Calu3 (cell line): Measurements from ENCODE around the gene UBASH3B. TPM values are rescaled to one million over a fixed set of nuclear protein-coding genes. Genes with fewer than 3 reads are reported as not detected.
A peak's percentile ranks its signal among the peaks of the same experiment; 100 is the strongest.

Experiments used
- BruUV-seq: library from RNA; stranded (reverse); fragments of 400-500 nt; replicated peaks from 2 replicates; lab custom pipeline; 2021; lab: Mats Ljungman, UMichigan
- CTCF ChIA-PET: fragments of 300-600 bp; sonication (Branson Sonifier 250); formaldehyde crosslinking; loops from one replicate; lab custom pipeline; 2022; ENCODE audit warnings: antibody characterized with exemption; lab: Charles Lee
- DNase-seq: peaks from one replicate; pipeline ENCODE4 v3.0.0; 2022
- H3K27ac Mint-ChIP-seq: one replicate; pipeline ENCODE4 v1.8.0; 2022; ENCODE audit warnings: mixed read lengths; ENCODE audit not compliant: unreplicated experiment
- H3K27me3 Mint-ChIP-seq: one replicate; pipeline ENCODE4 v1.8.0; 2022; ENCODE audit warnings: mixed read lengths; ENCODE audit not compliant: unreplicated experiment
- H3K36me3 Mint-ChIP-seq: one replicate; pipeline ENCODE4 v1.8.0; 2022; ENCODE audit warnings: mild to moderate bottlenecking, moderate library complexity, mixed read lengths; ENCODE audit not compliant: insufficient read depth, unreplicated experiment
- H3K4me1 Mint-ChIP-seq: one replicate; pipeline ENCODE4 v1.8.0; 2022; ENCODE audit warnings: mild to moderate bottlenecking, low read depth, mixed read lengths; ENCODE audit not compliant: unreplicated experiment
- H3K4me3 Mint-ChIP-seq: one replicate; pipeline ENCODE4 v1.8.0; 2022; ENCODE audit warnings: mild to moderate bottlenecking, low read depth, moderate library complexity, mixed read lengths; ENCODE audit not compliant: unreplicated experiment
- H3K9me3 Mint-ChIP-seq: one replicate; pipeline ENCODE4 v1.8.0; 2022; ENCODE audit warnings: low read depth, mixed read lengths; ENCODE audit not compliant: unreplicated experiment
- intact Hi-C: fragments of 100-400 bp; cut with micrococcal nuclease; formaldehyde crosslinking; loops from one replicate; pipeline ENCODE4 v1.10.0; 2022; ENCODE audit not compliant: unreplicated experiment
- total RNA-seq: library from RNA; stranded (reverse); gene quantifications from 2 replicates; pipeline ENCODE4 v1.2.3, GENCODE V29; 2022
- TF ChIP-seq, protein P1 (sequence below): fragments of 200-600 bp; IDR thresholded peaks from one replicate; pipeline ENCODE4 v1.8.0; 2022; ENCODE audit warnings: antibody characterized with exemption; ENCODE audit not compliant: unreplicated experiment

UBASH3B gene
- total RNA-seq, 1 experiment from 2014 or later: 74.9 TPM

DNA sequence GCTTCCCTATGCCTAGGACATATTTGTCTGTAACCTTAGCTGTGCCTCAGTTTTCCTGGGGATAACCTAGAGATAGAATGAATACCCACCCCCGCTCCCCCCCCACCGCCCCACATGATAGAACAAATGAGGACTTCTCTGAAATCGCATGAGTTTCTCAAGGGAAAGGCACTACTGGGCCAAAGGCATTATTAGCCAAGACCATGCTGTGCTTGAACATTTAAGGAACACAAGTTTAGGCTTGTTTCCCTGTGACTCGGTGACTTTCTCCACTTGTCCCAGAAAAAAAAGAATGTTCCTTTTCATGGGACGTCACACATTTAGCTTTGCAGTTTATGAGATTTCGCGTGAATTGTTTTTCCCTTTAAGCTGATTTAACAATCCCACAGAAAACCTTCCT lies 131.4 kb downstream of the UBASH3B start:
- BruUV-seq: no TSS peak
- Mint-ChIP-seq H3K4me1 (no peaks in the 10 kb centered on the region), H3K36me3 (peaks cover 16% of the 10 kb centered on the region), H3K27ac (no peak overlapping the region), H3K9me3 (no peaks in the 10 kb centered on the region), H3K27me3 (no peaks in the 10 kb centered on the region), H3K4me3 (no peak overlapping the region)
- intact Hi-C loops: no loop called here
- CTCF ChIA-PET: no interaction called here
- no peak for DNase-seq
- TF ChIP-seq, protein P1, sequence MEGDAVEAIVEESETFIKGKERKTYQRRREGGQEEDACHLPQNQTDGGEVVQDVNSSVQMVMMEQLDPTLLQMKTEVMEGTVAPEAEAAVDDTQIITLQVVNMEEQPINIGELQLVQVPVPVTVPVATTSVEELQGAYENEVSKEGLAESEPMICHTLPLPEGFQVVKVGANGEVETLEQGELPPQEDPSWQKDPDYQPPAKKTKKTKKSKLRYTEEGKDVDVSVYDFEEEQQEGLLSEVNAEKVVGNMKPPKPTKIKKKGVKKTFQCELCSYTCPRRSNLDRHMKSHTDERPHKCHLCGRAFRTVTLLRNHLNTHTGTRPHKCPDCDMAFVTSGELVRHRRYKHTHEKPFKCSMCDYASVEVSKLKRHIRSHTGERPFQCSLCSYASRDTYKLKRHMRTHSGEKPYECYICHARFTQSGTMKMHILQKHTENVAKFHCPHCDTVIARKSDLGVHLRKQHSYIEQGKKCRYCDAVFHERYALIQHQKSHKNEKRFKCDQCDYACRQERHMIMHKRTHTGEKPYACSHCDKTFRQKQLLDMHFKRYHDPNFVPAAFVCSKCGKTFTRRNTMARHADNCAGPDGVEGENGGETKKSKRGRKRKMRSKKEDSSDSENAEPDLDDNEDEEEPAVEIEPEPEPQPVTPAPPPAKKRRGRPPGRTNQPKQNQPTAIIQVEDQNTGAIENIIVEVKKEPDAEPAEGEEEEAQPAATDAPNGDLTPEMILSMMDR: no peak

DNA sequence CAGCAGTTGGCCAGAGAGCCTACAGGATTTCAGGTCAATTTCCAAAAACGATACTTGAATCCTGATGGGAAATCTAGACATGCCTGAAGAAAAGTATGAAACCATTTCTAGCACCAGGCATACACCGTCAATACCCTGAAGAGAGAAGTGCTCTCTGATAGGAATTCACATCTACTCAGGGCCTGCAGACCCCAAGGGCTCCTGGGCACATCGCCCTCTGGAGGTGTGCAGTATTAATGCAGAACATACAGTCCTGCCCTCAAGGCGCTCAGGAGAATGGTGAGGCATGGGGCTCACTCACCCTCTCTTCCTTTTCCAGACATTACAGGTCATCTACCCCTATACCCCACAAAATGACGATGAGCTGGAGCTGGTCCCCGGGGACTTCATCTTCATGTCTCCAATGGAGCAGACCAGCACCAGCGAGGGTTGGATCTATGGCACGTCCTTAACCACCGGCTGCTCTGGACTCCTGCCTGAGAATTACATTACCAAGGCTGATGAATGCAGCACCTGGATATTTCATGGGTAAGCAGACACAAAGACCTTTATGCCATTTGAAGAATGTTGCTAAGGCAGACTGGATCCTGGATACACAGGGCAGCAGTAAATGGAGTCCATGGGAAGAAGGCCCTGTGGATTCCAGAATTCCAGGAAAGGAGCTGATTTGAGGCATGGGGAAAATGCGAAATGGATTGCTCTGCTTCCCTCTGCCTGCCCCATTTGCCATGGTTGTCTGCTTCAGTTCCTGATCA lies 133.4 kb downstream of the UBASH3B start:
- intact Hi-C loops: no loop called here
- peaks cover 5% of the 10 kb centered on the region for H3K36me3 Mint-ChIP-seq

DNA sequence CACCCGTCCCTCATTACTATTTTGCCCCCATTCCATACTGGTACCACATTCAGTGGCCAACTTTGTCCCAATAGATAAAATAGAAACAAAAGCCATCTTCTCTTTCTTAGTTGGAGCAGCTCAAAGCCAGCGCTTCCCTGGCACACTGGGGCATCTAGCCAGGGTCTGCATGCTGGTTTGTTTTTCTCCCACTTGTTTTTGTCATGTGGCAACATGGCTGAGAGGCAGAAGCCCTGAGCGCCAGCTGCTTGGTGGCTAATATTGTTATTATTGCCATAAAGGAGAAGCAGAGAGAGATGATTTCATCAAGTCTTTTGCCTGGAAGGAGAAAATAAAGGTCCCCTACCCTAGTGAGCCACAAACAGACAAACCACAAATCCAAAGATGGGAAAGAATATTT lies 134.4 kb downstream of the UBASH3B start:
- BruUV-seq: no TSS peak

More for the DNA sequence above, 133.4 kb downstream of the UBASH3B start:
- no peaks in the 10 kb centered on the region for H3K9me3 Mint-ChIP-seq
- no peak overlapping the region for H3K27ac Mint-ChIP-seq
- H3K4me3 Mint-ChIP-seq: no peak overlapping the region
- TF ChIP-seq, protein P1: no peak
- no peak for DNase-seq
- CTCF ChIA-PET: no interaction called here
- H3K4me1 Mint-ChIP-seq: no peaks in the 10 kb centered on the region
- no peaks in the 10 kb centered on the region for H3K27me3 Mint-ChIP-seq
- no TSS peak for BruUV-seq

DNA sequence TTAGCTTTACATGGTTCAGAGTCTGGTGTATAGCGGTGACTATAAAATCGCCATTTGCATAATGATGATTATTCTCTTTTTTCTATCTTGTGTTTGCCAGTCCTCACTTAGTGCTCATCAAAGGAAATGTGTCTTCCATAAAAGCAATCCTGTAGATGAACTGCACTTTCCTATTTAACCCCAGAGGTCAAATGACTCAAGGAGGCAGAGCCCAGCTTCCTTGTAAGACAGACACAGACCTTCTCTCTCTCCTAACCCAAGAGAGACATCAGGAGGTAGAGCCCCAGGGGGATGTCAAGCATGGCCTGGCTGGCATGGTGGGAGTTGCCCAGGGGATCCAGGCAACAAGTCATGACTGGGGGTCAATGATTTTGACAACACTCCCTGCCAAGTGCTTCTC lies 135.9 kb downstream of the UBASH3B start:
- Mint-ChIP-seq H3K4me3 (no peak overlapping the region), H3K36me3 (peaks cover 18% of the 10 kb centered on the region), H3K4me1 (no peaks in the 10 kb centered on the region), H3K9me3 (no peaks in the 10 kb centered on the region), H3K27ac (peak overlapping the region; percentile 34), H3K27me3 (no peaks in the 10 kb centered on the region)
- no TSS peak for BruUV-seq
- intact Hi-C loops: no loop called here
- TF ChIP-seq, protein P1: no peak
- no peak for DNase-seq
- CTCF ChIA-PET: no interaction called here

More for the DNA sequence above, 134.4 kb downstream of the UBASH3B start:
- TF ChIP-seq, protein P1: no peak
- no peak for DNase-seq
- no peak overlapping the region for H3K4me3 Mint-ChIP-seq
- no peaks in the 10 kb centered on the region for H3K4me1 Mint-ChIP-seq
- no peaks in the 10 kb centered on the region for H3K9me3 Mint-ChIP-seq
- peaks cover 9% of the 10 kb centered on the region for H3K36me3 Mint-ChIP-seq
- CTCF ChIA-PET: no interaction called here
- no peak overlapping the region for H3K27ac Mint-ChIP-seq
- no peaks in the 10 kb centered on the region for H3K27me3 Mint-ChIP-seq
- intact Hi-C loops: no loop called here
